RWPE1 (cell line): ENCODE data around the gene ANKRD12.

Experiments used
- CTCF ChIA-PET: fragments of 350-600 bp; sonication (Branson Sonifier 250); formaldehyde crosslinking; extraction: SDS; loops from one replicate; lab custom pipeline; 2021; lab: Yijun Ruan, JAX
- POLR2A ChIA-PET: fragments of 400-600 bp; formaldehyde crosslinking; extraction: SDS; loops from one replicate; lab custom pipeline; 2020; ENCODE audit warnings: antibody characterized with exemption; ENCODE audit not compliant: low non-redundant PET; lab: Yijun Ruan, JAX
- DNase-seq: peaks from one replicate; pipeline ENCODE4 v3.0.0; 2012; ENCODE audit warnings: low spot score
- H3K27ac ChIP-seq: fragments of 450-650 bp; 2 replicates; pipeline ENCODE4 v1.5.1; 2017
- TF ChIP-seq, protein P1 (sequence below): fragments of 450-650 bp; conservative IDR thresholded peaks from 2 replicates; pipeline ENCODE4 v1.5.1; 2017; ENCODE audit warnings: low read depth, mild to moderate bottlenecking

ANKRD12 gene

GRCh38 chr18:9147440-9148202, 11.0 kb downstream of the ANKRD12 start:
- ChIA-PET POLR2A (no interaction called here), CTCF (interaction anchor here (0.5 to 1.8 kb wide), 7 partner anchors 8 to 453 kb away, joined by 3 to 10 read pairs (median 3); partner anchors contain the start of gene NDUFV2)
- TF ChIP-seq, protein P1, sequence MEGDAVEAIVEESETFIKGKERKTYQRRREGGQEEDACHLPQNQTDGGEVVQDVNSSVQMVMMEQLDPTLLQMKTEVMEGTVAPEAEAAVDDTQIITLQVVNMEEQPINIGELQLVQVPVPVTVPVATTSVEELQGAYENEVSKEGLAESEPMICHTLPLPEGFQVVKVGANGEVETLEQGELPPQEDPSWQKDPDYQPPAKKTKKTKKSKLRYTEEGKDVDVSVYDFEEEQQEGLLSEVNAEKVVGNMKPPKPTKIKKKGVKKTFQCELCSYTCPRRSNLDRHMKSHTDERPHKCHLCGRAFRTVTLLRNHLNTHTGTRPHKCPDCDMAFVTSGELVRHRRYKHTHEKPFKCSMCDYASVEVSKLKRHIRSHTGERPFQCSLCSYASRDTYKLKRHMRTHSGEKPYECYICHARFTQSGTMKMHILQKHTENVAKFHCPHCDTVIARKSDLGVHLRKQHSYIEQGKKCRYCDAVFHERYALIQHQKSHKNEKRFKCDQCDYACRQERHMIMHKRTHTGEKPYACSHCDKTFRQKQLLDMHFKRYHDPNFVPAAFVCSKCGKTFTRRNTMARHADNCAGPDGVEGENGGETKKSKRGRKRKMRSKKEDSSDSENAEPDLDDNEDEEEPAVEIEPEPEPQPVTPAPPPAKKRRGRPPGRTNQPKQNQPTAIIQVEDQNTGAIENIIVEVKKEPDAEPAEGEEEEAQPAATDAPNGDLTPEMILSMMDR, result peak; percentile 85
- no peak overlapping the region for H3K27ac ChIP-seq
- peak; percentile 59 for DNase-seq

DNA sequence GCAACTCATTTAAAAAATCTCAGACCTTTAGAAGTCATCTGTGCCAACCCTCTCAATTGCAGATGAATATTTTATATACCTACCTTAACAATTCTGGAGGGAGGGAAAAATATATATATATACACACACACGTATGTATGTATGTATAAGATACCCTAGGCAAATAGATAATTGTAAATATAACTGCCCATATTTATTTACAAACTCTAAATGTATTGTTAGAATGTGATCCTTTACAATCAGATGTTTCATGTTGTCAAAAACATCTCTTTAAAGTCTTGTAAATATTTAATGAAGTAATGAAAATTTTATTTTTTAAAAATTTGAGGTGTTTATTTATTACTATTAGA, 11.6 kb downstream of the ANKRD12 start:
- TF ChIP-seq, protein P1, result peak; percentile 59
- ChIA-PET CTCF (interaction anchor here (0.6 to 1.0 kb wide), 3 partner anchors 9 to 75 kb away, joined by 3 to 8 read pairs (median 4); partner anchors contain the start of gene NDUFV2), POLR2A (no interaction called here)
- DNase-seq, result no peak
- no peak overlapping the region for H3K27ac ChIP-seq

- TF ChIP-seq, protein P1, result no peak
- ChIA-PET CTCF (interaction anchor here (1.0 kb wide), 1 partner anchor 69 kb away, joined by 3 read pairs; no protein-coding TSS in a partner anchor), POLR2A (no interaction called here)
- no peak for DNase-seq
- H3K27ac ChIP-seq, result no peak overlapping the region
These were observed 13.5 kb downstream of the ANKRD12 start for GRCh38 chr18:9150121-9150520.

DNA sequence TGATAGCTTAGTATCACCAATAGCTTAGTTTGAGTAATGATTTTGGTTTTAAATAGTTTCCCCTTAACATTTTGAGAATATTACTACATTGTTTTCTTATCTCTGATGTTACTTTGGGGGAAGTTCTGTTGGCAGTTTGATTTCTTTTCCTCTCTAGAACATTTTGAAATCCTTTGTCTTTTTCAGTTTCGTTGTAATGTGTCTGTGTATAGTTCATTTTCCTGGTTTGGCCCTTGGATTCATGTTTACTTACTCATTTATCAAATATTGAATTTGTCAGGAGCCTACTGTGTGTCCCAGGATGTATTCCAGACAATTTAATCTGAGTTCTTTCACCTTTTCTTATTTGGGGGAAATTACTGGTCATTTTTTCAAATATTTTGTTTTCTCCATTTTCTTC, 16.7 kb downstream of the ANKRD12 start:
- H3K27ac ChIP-seq, result no peak overlapping the region
- ChIA-PET POLR2A (no interaction called here), CTCF (no interaction called here)
- TF ChIP-seq, protein P1, result no peak
- no peak for DNase-seq

DNA sequence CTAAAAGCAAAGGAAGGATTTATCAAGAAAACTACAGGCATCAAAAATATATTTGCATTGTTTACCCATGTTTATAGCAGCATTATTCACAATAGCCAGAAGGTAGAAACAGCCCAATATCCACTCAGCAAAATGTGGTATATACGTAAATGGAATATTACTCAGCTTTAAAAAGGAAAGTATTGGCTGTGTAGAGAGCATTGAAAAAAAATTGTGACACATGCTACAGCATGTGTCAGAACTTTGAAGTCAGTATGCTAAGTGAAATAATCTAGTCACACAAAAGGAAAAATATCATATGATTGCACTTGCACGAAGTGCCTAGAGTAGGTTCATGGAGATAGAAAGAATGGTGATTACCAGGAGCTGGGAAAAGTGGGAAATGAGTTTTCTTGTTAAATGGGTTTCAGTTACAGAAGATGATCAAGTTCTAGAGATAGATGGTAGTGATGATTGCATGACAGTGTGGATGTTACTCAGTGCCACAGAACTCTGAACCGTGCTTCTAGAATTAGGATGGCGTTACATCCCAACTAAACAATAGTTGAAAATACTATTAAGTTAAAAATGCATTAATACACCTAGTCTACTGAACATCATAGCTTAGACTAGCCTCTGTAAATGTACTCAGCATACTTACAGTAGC, 20.1 kb downstream of the ANKRD12 start:
- ChIA-PET CTCF (no interaction called here), POLR2A (no interaction called here)
- no peak for DNase-seq
- no peak overlapping the region for H3K27ac ChIP-seq
- TF ChIP-seq, protein P1, result no peak

- TF ChIP-seq, protein P1, result no peak
- DNase-seq, result no peak
- ChIA-PET CTCF (no interaction called here), POLR2A (no interaction called here)
- no peak overlapping the region for H3K27ac ChIP-seq
These were observed 21.2 kb downstream of the ANKRD12 start for GRCh38 chr18:9157806-9158205.
